MCF 10A (cell line): ENCODE measurements around the gene KCNJ5. TPM values are rescaled to one million over a fixed set of nuclear protein-coding genes. Genes with fewer than 3 reads are reported as not detected.

Experiments used
- BruUV-seq: library from RNA; stranded (reverse); fragments of 400-500 nt; replicated peaks from 2 replicates; lab custom pipeline; 2021; lab: Mats Ljungman, UMichigan
- CTCF ChIA-PET: fragments of 300-600 bp; sonication (Branson Sonifier 250); formaldehyde crosslinking; extraction: SDS; loops from one replicate; lab custom pipeline; 2021; ENCODE audit warnings: antibody characterized with exemption, inconsistent platforms; lab: Yijun Ruan, JAX
- POLR2A ChIA-PET: fragments of 300-600, 350-650 bp; sonication (Branson Sonifier 250); formaldehyde crosslinking; extraction: SDS; loops from one replicate; lab custom pipeline; 2020; ENCODE audit warnings: antibody characterized with exemption, inconsistent platforms; lab: Yijun Ruan, JAX
- DNase-seq: peaks from one replicate; pipeline ENCODE4 v3.0.0-alpha.2; 2018; ENCODE audit not compliant: unreplicated experiment
- H3K27ac Mint-ChIP-seq: one replicate; pipeline ENCODE4 v1.8.0; 2022; ENCODE audit warnings: mild to moderate bottlenecking, low read depth, mixed read lengths; ENCODE audit not compliant: unreplicated experiment
- H3K27me3 Mint-ChIP-seq: one replicate; pipeline ENCODE4 v1.8.0; 2022; ENCODE audit warnings: mixed read lengths; ENCODE audit not compliant: insufficient read depth, unreplicated experiment
- H3K36me3 Mint-ChIP-seq: one replicate; pipeline ENCODE4 v1.8.0; 2022; ENCODE audit warnings: mild to moderate bottlenecking, moderate library complexity, mixed read lengths; ENCODE audit not compliant: insufficient read depth, unreplicated experiment
- H3K4me1 Mint-ChIP-seq: one replicate; pipeline ENCODE4 v1.8.0; 2022; ENCODE audit warnings: mixed read lengths; ENCODE audit not compliant: insufficient read depth, unreplicated experiment
- H3K4me3 Mint-ChIP-seq: one replicate; pipeline ENCODE4 v1.8.0; 2022; ENCODE audit warnings: mild to moderate bottlenecking, moderate library complexity, mixed read lengths; ENCODE audit not compliant: unreplicated experiment
- H3K9me3 Mint-ChIP-seq: one replicate; pipeline ENCODE4 v1.8.0; 2022; ENCODE audit warnings: mixed read lengths; ENCODE audit not compliant: unreplicated experiment
- intact Hi-C: fragments of 100-400 bp; cut with micrococcal nuclease; formaldehyde crosslinking; loops from 2 replicates; pipeline ENCODE4 v1.14.1; 2022
- total RNA-seq: library from RNA; stranded (reverse); gene quantifications from 2 replicates; pipeline ENCODE4 v1.2.3, GENCODE V29; 2022
- TF ChIP-seq, protein P1 (sequence below): fragments of 200-600 bp; IDR thresholded peaks from one replicate; pipeline ENCODE4 v1.8.0; 2022; ENCODE audit warnings: antibody characterized with exemption, mild to moderate bottlenecking; ENCODE audit not compliant: unreplicated experiment

The KCNJ5 gene
- total RNA-seq, 1 experiment from 2014 or later, result not detected

- BruUV-seq, result no TSS peak
- Mint-ChIP-seq H3K4me3 (no peak overlapping the region), H3K27ac (no peak overlapping the region), H3K27me3 (no peaks in the 10 kb centered on the region), H3K9me3 (no peaks in the 10 kb centered on the region), H3K36me3 (no peaks in the 10 kb centered on the region), H3K4me1 (peaks cover 7% of the 10 kb centered on the region)
- TF ChIP-seq, protein P1, sequence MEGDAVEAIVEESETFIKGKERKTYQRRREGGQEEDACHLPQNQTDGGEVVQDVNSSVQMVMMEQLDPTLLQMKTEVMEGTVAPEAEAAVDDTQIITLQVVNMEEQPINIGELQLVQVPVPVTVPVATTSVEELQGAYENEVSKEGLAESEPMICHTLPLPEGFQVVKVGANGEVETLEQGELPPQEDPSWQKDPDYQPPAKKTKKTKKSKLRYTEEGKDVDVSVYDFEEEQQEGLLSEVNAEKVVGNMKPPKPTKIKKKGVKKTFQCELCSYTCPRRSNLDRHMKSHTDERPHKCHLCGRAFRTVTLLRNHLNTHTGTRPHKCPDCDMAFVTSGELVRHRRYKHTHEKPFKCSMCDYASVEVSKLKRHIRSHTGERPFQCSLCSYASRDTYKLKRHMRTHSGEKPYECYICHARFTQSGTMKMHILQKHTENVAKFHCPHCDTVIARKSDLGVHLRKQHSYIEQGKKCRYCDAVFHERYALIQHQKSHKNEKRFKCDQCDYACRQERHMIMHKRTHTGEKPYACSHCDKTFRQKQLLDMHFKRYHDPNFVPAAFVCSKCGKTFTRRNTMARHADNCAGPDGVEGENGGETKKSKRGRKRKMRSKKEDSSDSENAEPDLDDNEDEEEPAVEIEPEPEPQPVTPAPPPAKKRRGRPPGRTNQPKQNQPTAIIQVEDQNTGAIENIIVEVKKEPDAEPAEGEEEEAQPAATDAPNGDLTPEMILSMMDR, result peak; percentile 73
- POLR2A ChIA-PET, result interaction anchor here (0.6 to 2.3 kb wide), 6 partner anchors 50 to 983 kb away, joined by 3 to 18 read pairs (median 4); no protein-coding TSS in a partner anchor
- intact Hi-C loops, result loop anchor here (1.0 to 5.0 kb wide), 6 partner anchors 48 to 929 kb away; no protein-coding TSS in a partner anchor
- DNase-seq, result peak; percentile 81
- CTCF ChIA-PET, result interaction anchor here (0.6 to 26.7 kb wide), 42 partner anchors 10 to 799 kb away, joined by 3 to 598 read pairs (median 4); partner anchors contain the start of genes KCNJ5 and TP53AIP1
These were observed 65.4 kb downstream of the KCNJ5 start for GRCh38 chr11:128956401-128957201.

GRCh38 chr11:128957202-128957482 is 66.0 kb downstream of the KCNJ5 start:
- ChIA-PET POLR2A (interaction anchor here (0.7 to 2.3 kb wide), 4 partner anchors 30 to 72 kb away, joined by 3 to 18 read pairs (median 6); no protein-coding TSS in a partner anchor), CTCF (interaction anchor here (0.6 to 26.7 kb wide), 36 partner anchors 10 to 799 kb away, joined by 3 to 598 read pairs (median 4); partner anchors contain the start of genes KCNJ5 and TP53AIP1)
- intact Hi-C loops, result loop anchor here (5.0 kb wide), 3 partner anchors 305 to 930 kb away; no protein-coding TSS in a partner anchor

DNA sequence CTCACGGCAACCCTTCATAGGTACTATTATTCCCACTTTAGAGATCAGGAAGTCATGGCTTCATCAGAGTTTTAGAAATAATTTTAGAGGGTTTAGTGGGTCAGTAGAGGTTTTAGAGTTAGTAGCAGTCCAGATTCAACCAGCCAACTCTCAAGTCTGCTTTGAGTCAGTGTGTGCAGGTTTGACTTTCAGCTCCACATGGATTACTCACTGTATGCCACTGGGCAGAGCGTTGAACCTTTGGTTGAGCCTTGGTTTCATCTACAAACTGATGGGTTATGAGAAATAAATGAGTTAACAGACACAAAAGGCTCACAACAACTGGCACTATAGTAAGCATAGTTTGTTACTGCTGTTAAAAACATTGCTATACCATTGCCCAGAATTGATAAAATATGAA is 70.5 kb downstream of the KCNJ5 start:
- Mint-ChIP-seq H3K27ac (no peak overlapping the region), H3K36me3 (peaks cover 9% of the 10 kb centered on the region), H3K9me3 (no peaks in the 10 kb centered on the region), H3K4me1 (peaks cover 2% of the 10 kb centered on the region), H3K4me3 (no peak overlapping the region), H3K27me3 (no peaks in the 10 kb centered on the region)
- ChIA-PET POLR2A (interaction anchor here (1.0 kb wide), 1 partner anchor 87 kb away, joined by 3 read pairs; no protein-coding TSS in a partner anchor), CTCF (interaction anchor here (2.5 to 26.7 kb wide), 2 partner anchors 72 to 80 kb away, joined by 7 to 598 read pairs; partner anchors contain the start of gene KCNJ5)
- intact Hi-C loops, result no loop called here
- TF ChIP-seq, protein P1, result no peak
- no peak for DNase-seq
- BruUV-seq, result no TSS peak

More at GRCh38 chr11:128957202-128957482, 66.0 kb downstream of the KCNJ5 start:
- Mint-ChIP-seq H3K27me3 (no peaks in the 10 kb centered on the region), H3K36me3 (no peaks in the 10 kb centered on the region), H3K4me3 (no peak overlapping the region), H3K27ac (no peak overlapping the region), H3K4me1 (peaks cover 7% of the 10 kb centered on the region), H3K9me3 (no peaks in the 10 kb centered on the region)
- TF ChIP-seq, protein P1, result no peak
- DNase-seq, result no peak
- BruUV-seq, result no TSS peak

- DNase-seq, result no peak
- ChIA-PET POLR2A (no interaction called here), CTCF (interaction anchor here (0.7 to 26.7 kb wide), 4 partner anchors 64 to 166 kb away, joined by 3 to 598 read pairs (median 6); partner anchors contain the start of gene KCNJ5)
- TF ChIP-seq, protein P1, result no peak
- no peaks in the 10 kb centered on the region for H3K9me3 Mint-ChIP-seq
- no TSS peak for BruUV-seq
- intact Hi-C loops, result no loop called here
- H3K4me1 Mint-ChIP-seq, result no peaks in the 10 kb centered on the region
- no peak overlapping the region for H3K4me3 Mint-ChIP-seq
- H3K27ac Mint-ChIP-seq, result no peak overlapping the region
- H3K27me3 Mint-ChIP-seq, result no peaks in the 10 kb centered on the region
- peaks cover 9% of the 10 kb centered on the region for H3K36me3 Mint-ChIP-seq
These were observed 71.7 kb downstream of the KCNJ5 start for GRCh38 chr11:128962896-128963295.
